ENCODE results near the gene SNTG2.

- TF ChIP-seq, protein P1, sequence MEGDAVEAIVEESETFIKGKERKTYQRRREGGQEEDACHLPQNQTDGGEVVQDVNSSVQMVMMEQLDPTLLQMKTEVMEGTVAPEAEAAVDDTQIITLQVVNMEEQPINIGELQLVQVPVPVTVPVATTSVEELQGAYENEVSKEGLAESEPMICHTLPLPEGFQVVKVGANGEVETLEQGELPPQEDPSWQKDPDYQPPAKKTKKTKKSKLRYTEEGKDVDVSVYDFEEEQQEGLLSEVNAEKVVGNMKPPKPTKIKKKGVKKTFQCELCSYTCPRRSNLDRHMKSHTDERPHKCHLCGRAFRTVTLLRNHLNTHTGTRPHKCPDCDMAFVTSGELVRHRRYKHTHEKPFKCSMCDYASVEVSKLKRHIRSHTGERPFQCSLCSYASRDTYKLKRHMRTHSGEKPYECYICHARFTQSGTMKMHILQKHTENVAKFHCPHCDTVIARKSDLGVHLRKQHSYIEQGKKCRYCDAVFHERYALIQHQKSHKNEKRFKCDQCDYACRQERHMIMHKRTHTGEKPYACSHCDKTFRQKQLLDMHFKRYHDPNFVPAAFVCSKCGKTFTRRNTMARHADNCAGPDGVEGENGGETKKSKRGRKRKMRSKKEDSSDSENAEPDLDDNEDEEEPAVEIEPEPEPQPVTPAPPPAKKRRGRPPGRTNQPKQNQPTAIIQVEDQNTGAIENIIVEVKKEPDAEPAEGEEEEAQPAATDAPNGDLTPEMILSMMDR (IDR thresholded peaks at IDR 0.05) = no peak
- TF ChIP-seq POLR2A (IDR thresholded peaks at IDR 0.05) = no peak
These were observed 232.7 kb downstream of the SNTG2 start for GRCh38 chr2:1183300-1183699.
